Putamen (tissue), 1 donor: ENCODE results near the gene SLCO4A1.
A peak's percentile ranks its signal among the peaks of the same experiment; 100 is the strongest.
"Not testable (repeated sequence)": the region's sequence is repeated elsewhere in the genome, so short reads cannot be mapped to it uniquely, and the experiment has no call there.

Experiments
- DNase-seq: peaks from one replicate; pipeline ENCODE4 v3.0.0-alpha.2; 2016; ENCODE audit warnings: low spot score

Gene SLCO4A1

DNA sequence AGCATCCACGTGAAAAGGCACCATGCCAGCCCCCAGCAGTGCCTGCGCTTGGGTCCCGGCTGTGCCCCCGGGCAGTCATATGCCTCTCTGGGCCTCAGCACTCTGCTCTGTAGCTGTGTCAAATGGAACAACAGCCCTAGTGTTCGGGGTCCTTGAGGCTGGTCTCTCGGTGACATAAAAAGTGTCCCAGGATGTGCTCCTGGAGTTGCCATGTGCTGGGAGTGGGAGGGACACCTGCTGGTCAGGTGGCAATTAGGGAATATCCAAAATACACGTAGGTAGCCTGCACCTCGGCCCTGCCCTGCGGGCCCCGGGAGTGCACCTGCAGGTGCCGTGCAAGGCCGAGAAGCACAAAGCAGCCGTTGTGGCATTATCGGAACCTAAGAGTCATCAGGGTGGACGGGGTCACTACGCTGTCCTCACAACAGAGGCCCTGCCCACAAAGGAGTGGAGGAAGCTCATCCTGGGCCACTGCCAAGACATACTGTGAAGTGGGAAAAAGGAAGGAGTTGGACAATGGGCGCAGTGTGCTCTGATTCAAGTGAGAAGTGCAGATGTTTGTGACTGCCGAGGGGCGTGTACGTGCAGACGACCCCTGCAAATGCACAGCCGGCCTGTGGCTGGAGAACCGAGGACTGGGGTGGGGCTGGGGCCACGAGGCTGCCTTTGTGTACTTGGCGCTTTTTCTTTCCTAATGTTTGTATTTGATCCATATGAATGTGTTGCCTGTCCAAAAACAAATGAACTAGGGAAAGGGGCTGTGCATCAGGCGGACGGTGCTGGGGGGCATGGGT, 24.6 kb downstream of the SLCO4A1 start:
- peak; percentile 30 for DNase-seq

DNA sequence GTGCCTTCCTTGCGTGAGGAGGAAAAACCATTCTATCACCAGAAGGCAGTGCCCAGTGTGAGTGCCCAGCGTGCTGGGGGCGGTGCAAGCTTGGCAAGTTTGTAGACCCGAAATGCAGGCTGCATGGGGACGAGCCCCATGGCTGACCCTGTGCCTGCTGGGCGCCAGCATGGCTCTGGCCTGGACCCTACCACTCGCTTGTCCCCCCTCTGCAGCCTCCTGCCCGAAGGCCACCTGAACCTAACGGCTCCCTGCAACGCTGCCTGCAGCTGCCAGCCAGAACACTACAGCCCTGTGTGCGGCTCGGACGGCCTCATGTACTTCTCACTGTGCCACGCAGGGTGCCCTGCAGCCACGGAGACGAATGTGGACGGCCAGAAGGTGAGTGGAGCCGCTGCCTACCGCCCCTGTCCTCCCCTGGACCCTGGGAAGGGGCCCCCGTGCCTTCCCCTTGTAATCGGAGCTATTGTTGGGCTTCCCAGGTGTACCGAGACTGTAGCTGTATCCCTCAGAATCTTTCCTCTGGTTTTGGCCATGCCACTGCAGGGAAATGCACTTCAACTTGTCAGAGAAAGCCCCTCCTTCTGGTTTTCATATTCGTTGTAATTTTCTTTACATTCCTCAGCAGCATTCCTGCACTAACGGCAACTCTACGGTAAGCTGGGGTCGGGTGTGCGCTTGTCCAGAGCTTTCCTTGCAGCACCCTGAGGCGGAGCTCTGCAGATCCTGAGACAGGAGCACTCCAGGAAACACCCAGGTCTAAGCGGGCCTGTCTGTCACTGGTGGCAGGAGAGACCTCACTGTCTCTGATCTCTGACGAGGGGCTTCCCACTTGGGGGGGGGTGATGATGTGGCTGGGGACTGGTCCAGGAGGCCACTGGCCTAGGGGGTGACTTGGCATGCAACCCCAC, 25.5 kb downstream of the SLCO4A1 start:
- DNase-seq: no peak

DNA sequence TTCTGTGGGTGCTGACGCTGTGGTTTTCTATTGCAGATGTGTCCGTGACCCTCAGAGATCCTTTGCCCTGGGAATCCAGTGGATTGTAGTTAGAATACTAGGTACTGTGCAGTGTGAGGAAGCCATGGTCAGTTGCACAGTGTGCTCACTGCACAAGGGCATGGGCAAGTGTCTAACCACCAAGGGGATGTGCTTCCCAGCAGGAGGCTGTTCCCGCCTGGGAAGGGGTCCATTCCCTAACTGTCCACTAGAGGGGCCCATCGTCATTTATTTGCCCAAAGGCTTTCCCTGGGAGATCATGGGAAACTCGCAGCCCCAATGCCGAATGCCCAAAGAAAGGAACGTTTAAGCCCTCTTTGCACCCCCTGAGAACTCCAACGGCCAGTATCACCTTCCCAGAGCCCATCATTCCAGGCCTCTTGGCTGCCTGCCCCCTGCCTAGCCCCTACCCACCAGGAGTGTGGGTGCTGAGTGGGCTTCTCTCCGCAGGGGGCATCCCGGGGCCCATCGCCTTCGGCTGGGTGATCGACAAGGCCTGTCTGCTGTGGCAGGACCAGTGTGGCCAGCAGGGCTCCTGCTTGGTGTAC, 26.2 kb downstream of the SLCO4A1 start:
- DNase-seq: peak; percentile 74

DNA sequence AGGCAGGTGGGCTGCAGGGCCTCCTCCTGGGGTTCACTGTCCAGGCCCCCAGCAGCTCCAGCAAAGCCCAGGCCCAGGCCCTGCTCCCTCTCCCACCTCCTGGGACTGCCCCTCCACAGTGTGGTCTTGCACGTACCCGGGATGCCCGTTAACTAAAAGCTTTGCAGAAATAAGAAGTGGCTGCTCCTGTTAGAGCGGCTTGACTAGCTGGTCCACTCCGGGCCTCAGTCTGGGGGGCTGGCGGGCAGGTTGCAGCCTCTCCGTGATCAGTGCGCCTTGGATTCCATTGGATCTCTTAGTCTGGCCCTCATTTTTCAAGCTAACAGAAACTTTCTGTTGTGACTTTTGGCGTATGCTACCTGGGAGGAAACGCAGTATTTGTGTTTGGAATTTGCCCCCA, 26.9 kb downstream of the SLCO4A1 start:
- no peak for DNase-seq

DNA sequence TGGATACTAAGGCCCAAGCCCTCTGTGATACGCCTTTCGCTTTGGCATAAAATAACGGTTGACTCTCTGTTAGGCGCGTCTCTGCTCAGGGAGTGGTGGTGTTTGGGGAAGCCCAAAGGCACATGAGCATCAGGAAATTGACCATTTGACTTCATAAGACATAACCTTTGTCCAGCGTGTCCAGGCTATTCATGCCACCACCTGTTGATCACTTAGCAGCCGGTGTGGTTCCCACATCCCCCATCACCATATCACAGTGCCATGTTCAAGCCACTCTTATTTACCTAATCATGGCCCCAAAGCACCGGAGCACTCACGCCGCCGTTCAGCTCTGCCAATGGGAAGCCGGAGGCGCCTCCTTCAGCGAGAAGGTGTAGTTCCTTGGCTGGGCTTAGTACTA, 27.9 kb downstream of the SLCO4A1 start:
- no peak for DNase-seq

DNA sequence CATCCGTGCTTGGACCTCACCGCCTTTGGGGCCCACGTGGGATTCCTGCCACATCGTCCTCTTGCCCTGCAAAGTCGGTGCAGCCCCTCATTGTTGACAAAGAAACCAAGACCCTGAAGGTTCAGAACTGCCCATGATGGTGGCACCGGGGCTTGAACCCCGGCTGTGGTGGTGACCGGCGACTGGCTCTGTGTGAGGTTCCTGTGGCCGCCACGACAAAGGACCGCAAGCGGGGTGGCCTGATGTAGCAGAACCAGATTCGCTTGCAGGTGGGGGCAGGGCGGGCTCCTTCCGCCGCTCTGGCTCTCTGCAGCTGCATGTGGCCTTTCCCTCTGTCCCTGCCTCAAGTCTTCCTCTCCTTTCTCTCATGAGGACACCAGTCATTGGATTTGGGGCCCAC, 28.7 kb downstream of the SLCO4A1 start:
- no peak for DNase-seq

DNA sequence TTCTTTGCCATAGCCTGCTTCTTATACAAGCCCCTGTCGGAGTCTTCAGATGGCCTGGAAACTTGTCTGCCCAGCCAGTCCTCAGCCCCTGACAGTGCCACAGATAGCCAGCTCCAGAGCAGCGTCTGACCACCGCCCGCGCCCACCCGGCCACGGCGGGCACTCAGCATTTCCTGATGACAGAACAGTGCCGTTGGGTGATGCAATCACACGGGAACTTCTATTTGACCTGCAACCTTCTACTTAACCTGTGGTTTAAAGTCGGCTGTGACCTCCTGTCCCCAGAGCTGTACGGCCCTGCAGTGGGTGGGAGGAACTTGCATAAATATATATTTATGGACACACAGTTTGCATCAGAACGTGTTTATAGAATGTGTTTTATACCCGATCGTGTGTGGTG, 29.5 kb downstream of the SLCO4A1 start:
- no peak for DNase-seq

DNA sequence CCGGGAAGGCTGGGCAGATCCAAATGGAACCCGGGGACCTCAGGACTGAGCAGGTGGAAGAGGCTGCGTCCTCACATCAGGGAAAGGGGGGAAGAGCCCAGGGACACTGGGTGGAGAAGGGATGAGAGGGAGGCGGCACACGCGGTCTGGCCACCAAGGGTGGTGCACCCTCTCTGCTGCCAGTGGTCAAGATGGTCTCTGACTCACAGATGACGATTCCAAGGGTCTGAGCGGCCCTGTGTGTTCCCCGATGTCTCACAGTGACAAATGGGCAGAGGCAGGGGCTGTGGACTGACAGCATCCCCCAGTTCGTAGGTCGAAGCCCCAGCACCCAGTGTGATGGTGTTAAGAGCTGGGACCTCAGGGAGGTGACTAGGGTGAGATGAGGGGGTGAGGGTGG, 32.1 kb downstream of the SLCO4A1 start:
- DNase-seq: no peak

DNA sequence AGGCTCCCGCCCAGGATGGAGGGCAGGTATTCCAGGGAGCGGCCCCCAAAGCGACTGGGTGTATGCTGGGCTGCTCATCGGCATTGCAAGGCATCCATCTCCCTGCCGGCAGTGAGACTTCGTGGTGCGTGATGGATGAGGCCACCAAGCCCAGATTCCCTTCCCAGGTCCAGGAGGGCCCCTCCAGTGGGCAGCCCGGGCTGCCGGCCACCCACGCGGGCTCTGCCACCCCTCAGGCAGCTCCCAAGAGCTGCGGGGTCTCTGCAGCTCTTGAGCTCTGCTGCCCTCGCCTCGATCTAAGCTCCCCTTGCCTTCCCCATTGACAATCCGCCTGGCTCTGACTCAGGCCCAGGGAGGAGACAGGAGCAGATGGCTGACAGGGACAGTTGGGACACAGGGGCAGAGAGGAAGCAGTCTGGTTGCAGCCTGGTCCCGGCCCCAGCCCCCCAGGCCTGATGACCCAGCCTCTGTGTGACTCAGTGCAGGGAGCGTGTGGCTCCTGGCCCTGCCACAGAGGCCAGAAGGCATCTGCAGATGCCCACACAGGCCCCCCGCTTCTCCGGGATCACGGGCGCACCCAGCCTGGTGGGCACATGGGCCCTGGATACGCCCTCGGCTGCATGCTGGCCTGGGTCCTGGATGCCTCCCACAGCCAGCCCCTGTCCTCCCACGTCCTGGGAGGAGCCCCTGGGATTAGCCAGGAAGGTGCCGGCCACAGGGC, 33.0 kb downstream of the SLCO4A1 start:
- no peak for DNase-seq

DNA sequence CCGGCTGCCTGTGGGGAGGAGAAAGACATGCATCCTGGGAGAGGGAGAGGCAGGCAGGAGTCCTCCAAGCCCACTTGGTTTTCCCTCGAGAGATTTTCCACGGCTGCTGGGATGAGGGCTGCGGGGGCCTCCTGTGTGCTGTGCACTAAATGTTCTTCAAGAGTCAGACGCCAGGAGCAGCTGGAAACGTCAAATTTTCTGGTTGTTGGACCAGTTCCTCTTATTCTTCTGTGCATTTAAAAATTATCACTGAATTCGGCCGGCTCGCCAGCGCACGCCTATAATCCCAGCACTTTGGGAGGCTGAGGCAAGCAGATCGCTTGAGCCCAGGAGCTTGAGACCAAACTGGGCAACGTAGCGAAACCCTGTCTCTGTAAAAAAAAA, 33.6 kb downstream of the SLCO4A1 start:
- no peak for DNase-seq

DNA sequence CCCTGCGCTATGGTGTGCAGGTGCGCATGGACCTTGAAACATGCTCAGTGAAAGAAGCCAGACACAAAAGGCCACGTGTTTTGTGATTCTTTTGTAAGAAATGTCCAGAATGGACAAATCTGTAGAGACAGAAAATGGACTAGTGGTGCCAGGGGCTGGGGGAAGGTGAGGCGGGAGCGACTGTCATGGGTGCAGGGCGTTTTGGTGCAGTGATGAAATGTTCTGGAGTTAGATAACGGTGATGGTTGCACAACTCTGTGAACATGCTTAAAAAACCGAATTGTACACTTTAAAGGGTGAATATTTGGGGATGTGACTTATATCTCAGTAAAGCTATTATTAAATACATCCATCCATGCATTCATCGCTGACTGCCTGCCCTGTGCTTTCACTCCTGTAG, 34.7 kb downstream of the SLCO4A1 start:
- no peak for DNase-seq

DNA sequence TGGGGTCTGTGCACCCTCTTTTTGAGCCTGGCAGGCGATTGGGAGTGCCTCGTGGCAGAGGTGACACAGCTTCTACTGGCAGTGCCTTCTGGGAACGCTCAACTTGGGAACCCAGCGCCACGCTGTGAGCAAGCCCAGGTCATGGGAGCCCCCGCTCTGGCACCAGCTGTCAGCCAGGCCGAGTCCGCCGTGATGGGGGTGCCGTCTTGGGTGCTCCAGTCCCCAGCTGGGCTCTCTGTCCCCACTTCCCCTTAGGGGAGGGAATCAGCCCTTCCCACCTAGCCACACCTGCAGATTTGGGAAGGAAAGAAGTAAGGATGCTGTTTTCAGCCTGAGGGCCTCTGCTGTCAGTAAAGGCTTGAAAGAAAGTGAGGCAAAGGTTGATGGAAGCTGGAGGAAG, 35.4 kb downstream of the SLCO4A1 start:
- no peak for DNase-seq

DNA sequence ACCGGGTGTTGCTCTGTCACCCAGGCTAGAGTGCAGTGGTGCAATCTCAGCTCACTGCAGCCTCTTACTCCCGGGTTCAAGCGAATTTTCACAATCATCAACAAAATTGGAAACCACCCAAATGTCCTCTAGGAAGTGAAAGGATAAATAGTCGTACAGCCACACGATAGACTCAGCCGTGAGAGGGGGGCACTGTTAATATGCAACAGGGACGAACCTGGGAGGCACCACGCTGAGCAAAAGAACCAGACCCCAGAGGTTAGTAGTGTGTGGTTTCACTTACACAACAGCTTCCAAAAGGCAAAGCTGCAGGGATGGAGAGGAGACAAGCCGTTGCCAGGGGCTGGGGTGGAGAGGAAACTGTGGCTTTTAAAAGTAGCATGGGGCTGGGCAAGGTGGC, 36.2 kb downstream of the SLCO4A1 start:
- DNase-seq: no peak

DNA sequence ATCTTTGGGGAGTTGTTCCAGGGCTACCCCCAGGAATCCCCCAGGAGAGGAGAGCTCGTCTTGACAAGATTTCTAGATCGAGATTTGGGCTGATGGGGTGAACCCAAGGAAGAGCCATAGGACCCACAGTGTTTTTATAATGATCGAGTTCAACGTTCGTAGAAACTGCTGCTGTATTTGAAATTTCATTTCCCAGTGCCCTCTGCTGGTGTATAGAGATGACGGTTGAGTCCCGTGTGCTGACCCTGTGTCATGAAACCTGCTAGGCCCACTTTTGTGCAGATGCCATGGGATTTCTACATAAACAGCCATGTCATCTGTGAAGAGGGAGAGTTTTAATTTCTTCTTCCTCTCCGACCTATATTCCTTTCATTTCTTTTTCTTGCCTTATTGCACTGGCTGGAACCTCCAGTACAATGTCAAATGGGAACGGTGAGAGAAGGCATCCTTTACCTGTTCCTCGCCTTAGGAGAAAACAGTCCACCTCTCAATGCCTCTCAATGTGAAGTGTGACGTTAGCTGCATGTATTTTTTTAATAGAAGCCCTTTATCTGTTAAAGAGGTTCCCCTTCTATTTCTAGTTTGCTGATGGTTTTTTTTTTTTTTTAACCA, 37.8 kb downstream of the SLCO4A1 start:
- no peak for DNase-seq

DNA sequence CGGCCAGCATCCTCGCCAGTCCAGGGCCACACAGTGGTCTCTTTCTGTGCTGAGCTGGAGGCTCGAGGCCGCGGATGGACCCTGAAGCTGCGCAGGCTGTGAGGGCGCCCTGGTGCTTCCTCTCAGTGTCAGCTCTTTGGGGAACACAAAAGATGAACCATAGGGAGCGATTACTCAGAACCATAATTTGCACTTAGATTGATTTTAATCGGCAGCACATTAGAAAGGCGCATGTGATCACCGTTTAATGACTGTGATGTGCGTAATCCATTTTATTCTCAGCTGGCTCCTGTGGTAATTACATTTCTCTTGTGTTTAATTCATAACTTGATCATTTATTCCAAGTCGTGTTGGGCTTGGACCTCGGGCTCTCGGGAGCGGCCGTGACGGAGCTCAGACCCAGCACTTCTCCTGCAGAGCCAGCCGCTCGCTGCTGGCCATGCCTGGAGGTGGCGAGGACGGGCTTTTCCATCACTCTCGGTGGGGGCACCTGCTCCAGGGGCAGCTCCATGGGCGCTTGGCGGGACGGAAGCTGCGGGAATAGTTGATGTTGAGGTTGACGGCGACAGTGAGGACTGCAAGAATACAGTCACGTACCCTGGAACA, 40.7 kb downstream of the SLCO4A1 start:
- no peak for DNase-seq

DNA sequence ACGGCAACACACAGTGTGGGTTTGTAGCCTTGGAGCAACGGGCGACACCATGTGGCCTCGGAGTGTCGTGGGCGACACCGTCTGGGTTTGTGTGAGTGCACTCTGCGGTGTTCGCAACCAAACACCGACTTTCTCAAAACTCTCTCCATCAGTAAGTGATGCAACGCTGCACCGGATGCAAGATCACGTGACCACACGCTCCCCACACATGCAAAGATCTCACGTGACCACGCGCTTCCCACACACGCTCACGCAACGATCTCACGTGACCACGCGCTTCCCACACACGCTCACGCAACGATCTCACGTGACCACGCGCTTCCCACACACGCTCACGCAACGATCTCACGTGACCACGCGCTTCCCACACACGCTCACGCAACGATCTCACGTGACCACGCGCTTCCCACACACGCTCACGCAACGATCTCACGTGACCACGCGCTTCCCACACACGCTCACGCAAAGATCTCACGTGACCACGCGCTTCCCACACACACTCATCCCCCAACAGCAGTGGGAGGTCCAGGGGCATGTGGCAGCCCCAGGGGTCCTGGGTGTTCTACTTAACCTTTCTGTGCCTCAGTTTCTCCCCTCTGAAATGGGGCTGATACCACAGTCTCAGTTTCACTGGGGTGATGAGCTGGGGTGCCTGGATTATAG, 41.5 kb downstream of the SLCO4A1 start:
- DNase-seq: not testable (repeated sequence)

DNA sequence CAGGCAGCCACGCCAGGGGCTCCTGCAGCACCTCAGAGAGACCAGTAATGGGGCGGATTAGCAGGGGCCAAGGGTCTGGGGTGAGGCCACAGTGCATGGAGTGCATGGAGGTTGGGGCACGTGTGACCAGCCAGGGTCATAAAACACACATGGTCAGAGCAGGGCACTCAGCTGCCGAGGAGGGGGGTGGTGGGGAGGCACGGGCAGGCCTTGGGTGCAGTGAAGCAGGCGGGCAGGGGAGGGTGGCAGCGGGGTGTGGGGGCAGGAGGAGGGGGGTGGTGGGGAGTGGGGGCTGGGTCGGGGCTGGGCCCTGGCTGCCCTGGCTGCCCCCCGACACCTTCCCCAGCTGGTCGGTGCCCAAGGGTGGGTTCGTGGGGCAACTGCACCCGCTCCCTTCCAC, 42.7 kb downstream of the SLCO4A1 start:
- DNase-seq: no peak

DNA sequence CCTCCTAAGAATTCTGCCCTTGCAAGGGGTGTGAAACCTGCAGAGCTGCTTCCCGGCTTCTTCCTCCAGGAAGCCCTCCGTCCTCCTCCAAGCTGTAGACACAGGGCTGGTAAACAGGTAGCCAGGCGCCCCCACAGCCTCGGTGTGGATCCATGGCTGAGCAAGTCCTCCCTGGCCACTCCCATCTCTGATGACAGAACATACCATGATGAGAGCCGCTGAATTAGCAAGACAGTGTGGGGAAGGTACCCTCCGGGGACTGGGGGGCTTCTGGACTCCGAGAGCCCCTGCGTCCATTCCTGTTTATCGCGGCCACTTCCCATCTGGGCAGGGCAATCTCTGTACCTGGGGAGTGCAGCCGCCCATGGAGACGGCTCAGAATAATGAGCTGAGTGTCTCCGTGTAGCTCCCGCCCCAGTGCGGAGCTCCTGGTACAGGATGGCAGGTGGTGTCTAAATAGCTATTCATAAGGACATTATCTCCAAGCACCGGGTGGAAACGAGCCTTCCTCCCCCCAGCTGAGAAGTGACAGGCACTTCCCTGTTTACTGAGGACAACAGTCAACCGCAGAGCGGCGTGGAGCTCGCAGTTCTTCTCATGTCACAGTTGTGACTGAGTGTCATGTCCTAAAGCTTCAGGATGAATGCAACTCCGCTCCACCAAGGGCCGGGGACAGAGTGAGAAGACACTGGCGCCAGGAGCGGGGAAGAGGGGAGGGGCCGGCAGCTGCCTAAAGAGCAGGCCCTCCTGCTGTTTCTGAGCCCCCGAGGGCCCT, 43.7 kb downstream of the SLCO4A1 start:
- no peak for DNase-seq

DNA sequence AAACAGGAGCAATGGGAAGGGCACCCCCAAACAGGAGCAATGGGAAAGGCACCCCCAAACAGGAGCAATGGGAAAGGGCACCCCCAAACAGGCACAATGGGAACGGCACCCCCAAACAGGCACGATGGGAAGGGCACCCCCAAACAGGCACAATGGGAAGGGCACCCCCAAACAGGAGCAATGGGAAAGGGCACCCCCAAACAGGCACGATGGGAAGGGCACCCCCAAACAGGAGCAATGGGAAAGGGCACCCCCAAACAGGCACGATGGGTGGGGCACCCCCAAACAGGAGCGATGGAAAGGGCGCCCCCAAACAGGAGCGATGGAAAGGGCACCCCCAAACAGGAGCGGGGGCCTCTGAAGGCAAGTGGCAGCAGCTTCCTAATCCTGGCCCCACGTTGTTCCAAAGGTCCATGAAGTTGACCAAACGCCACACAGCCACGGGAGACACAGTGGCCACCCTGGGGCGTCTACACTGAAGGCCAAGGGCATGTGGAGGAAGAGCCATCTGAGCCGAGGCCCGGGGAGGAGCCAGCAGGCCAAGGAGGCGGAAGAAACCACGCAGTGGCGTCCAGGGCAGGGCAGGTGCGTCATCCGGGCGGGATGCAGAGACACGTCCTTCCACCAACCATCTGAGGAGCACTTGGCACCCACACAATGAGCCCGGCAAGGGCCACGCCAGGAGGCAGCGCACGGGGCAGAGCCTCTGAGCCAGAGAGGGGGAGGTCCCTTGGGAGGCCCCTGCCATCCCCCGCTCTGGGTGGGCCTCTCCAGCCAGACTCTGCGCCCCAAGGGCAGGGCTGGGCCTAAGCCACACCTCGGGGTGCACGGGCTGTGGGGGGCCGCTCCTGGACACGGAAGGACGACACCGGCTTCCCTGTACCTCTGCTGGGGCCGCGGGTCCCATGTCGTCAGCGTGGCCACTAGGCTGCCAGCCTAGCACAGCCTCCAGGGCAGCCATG, 44.8 kb downstream of the SLCO4A1 start:
- no peak for DNase-seq
